Fibroblast of skin of right biceps (primary cell): ENCODE measurements around the gene S100A5.

Source experiments
- DNase-seq: peaks from one replicate; pipeline ENCODE4 v3.0.0-alpha.2; 2013

S100A5 gene

DNA sequence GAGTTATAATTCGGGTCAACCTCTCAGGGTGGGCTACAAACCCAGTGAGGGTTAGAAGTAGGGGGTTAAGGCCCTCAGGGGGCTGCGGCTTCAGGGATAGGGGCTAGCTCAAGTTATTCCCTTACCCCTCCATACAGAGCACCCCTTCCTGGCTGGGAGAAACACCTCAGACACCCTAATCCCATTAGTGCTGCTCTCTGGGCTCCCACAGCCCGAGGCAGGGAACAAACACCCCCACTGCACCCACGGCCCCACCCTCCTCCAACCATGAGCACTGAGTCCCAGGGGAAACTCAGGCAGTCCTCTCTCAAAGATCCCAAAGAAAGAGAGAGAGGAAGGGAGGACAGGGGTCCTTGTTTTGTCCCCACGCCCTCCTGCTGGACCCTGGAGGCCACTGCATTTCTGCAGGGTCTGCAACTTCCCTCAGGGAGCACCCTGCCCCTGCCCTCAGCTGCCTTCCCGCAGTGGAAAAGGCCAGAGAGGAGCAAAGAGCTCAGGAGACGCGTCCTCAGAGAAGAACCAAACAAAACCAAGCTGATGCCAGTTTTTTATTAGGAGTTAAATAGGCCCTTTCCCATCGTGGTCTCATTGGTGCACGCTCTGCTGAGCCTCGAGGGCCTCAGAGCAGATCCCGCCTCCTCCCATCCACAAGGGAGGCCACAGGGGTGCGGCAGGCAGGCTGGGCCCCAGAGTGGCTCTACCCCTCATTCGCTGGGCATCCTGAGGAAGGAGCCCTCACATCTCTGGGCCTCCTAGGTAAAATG lies 6.2 kb upstream of the S100A5 start:
- DNase-seq: no peak

DNA sequence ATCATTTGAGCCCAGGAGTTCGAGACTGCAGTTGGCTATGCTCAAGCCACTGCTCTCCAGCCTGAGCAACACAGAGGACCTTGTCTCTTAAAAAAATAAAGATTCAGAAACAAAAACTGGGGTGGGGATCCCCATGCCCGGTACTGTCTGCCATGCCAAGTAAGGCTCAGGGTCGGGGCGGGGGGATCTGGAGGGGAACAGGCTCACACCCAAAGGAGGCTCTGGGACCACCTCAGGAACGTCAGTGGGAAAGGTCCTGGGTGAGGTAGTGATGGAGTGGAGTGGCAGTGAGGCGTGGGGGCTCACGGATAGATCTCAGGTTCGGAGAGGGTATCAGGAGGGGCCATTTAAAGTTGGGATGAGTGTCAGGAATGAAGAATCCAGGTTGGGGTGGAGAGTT lies 5.6 kb upstream of the S100A5 start:
- no peak for DNase-seq

DNA sequence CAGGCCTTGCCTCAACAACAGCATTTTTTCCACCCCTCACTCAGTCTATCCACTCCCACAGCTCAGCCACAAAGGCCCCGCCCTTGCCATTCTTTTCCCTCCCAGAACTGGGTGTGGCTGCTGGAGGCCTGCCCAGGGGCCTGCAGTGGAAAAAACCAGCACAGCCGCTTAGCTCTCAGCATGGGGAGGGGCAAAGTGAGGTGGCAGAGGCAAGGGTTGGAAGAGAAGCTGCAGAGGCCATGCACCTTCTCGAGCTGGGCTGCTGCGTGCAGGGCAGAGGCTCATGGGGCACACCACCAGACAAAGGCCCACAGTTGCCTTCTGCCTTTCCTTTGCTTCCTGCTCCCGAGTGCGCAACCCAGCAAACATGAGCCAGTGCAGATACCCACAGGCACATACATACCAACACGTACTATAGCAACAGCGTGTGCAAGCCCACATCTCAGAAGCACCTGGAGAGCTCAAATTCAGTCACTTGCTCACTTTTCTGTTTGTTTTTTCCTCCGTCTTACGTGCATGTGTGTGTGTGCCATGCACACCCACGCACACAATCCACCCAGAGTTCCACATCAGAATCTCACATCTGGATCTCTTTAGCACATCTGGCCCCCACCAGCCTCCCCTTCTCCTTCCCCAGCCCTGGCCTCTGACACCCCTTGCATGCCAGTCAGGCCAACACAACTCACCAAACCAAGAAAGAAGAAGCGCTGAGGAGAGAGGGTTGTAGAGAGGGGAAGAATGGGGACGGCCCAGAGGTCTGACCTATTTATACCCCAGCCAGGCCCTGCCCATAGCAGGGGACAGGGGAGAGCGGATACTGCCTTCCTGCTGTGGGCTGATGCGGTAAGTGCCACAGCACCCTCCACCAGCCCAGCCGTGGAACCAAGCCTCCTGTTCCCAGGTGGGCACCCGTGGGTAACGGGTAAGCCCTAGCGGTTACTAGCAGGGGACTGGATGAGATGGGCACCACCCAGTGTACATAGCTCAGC lies 4.6 kb upstream of the S100A5 start, which contains the start of gene S100A4:
Gene S100A4 (minus strand): TSS at position 740 of the 989 bp plus-strand sequence. CDS start 1,012 bp downstream, outside the sequence.
- peak; percentile 96 for DNase-seq

DNA sequence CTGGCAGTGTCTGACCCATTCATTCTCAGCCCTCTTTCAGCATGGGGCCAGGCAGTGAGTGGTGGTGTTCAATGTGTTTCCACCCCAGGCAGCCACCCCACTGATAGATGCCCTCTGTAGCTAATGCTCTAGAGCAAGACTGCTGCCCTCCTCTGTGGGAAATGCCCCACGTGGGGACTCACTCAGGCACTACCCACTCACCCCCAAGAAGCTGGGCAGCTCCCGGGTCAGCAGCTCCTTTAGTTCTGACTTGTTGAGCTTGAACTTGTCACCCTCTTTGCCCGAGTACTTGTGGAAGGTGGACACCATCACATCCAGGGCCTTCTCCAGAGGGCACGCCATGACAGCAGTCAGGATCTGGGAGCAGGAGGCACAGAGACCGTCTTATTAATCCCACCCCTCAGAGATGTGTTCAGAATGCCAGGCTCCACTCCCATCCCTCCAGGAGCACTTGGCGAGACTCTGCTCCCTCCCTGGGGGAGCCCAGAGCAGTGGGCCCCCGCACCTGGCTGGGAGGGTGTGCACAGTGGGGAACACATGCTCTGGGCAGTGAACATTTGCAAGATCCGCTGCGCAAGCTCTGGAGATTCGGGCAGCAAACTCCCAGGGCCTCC lies 3.8 kb upstream of the S100A5 start:
- no peak for DNase-seq

DNA sequence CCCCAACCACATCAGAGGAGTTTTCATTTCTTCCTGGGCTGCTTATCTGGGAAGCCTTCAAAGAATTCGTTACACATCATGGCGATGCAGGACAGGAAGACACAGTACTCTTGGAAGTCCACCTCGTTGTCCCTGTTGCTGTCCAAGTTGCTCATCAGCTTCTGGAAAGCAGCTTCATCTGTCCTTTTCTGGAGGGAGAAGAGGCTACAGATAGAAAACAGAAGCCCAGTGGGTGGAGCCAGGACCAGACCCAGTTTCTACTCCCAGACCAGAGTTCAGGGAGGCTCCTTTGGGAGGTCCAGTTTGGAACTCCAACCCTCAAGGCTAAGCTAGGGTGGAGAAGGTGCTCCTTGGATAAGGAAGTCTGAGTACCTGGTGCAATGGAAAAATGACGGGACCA lies 3.0 kb upstream of the S100A5 start:
- no peak for DNase-seq

DNA sequence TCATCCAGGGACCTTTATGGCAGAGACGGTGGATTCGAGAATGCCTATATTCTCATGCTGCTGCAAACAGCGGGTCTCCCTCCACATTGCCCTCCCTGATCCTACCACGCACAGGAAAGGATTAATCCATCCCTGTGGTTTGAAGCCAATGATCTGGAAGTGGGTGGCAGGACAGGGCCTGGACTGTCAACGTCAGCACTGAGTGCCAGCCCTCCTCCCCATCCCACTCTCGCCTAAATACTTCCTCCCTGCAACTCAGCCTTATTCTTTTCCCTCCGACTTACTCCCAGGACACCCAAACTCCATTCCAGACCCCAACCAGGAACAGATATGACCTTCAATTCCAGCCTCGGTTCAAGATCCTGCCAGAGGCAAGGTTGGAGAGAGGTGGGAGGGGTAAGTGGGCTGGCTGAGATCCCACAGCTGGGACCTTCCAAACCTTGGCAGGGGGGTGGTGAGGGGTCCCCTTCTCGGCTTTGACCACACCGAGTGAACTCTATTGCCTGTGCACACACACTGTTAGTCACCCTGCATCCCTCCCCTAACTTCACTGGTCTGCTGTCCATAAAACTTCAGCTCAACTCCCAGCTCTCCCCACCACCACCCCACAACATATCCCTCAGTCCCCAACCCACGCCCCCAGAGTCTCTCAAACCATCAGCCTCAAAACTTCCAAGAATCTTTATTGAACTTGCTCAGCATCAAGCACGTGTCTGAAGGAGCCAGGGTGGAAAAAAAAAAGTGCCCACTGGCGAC lies 2.4 kb upstream of the S100A5 start:
- no peak for DNase-seq

DNA sequence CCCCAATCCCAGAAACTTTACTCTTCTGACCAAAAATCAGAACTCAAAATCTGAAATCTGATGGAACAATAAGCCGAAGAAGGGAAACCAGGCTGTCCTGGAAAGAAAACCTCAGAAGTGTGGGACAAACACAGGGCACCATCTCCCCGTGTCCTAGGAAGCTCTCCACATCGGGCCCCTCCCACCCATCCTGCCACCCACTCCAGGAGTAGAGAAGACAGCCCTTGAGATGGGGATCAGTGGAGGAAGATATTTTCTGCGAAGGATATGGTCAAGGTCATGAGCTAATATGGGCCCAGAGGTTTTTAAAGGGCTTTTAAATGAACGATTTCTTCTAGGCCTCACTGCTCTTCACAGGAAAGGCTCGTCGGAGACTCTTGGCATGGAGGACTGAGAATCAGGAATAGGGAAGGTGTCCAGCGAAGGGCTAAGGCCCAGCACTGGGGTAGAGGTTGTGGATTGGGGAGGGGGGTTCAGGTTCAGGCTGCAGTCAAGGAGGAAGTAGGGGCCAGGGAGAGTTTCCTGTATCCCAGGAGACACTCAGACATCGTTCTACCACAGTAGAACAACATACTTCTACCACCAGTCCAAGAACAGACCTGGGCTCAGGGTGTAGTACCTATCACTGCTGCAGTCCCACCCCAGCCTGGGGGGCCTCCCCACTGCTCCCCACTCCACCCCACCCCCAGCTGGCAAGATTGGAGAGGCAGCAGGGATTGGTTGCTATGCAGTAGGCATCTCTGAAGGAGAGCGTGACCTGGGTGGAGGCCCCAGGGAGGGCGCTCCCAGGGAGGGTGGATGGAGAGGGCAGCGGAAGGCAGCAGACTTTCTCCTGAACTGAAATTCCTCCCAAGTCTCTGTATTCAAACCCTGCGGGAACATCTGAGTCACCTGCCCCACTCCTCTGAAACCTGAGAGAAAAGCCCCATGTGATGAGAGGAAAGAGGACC lies 1.2 kb upstream of the S100A5 start:
- no peak for DNase-seq

DNA sequence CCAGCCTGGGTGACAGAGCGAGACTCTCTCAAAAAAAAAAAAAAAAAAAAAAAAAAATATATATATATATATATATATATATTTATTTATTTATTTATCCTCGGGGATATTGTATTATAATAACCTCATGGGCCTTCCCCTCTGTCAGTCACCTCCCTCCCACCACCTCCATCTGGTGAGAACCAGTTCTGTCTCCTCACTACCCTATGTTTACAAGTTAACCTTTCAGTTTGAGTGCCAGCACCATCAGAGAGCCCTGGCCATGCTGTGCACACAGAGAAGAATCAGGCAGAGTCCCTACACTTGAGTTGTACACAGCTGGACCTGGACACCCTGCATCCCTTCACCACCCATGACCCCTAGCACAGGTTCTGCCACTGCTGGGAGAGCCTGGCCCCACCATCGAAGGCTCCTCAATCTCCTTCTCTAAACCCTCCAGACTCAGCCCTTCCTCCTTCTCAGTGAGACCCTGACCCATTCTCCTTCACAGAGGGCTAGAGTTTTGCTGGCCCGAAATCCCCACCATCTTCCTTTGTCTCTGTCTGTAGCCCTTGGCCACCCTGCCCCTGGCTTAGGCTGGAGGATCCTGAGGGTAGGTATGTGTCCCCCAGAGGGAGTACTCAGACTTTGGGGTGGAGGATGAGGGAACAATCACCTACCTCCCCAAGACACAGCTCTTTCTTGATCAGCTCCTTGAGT lies 1.2 kb downstream of the S100A5 start:
- DNase-seq: no peak

DNA sequence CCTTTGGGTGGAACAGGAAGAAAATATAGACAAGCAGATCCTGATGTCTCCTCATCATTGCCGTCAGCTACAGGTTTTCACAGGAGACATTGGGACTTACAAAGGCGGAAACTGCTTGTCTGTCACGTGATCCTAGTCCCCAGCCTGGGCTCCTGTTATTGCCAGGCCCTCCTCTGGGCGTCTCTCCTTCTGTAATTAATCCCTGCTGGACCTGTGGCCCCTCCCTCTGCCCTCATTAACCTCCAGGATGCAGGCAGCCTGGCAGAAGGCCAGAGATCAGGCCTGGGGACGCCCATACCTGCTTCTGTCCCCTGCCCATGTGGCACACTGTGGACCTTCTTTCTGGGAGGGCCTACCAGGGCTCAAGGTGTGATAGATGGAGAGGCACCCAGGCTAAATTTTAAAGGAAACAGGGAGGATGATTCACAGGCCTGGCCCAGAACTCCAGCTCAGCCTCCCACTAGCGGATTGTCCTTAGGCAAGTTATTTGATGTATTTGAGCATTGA lies 2.4 kb downstream of the S100A5 start:
- DNase-seq: peak; percentile 43

DNA sequence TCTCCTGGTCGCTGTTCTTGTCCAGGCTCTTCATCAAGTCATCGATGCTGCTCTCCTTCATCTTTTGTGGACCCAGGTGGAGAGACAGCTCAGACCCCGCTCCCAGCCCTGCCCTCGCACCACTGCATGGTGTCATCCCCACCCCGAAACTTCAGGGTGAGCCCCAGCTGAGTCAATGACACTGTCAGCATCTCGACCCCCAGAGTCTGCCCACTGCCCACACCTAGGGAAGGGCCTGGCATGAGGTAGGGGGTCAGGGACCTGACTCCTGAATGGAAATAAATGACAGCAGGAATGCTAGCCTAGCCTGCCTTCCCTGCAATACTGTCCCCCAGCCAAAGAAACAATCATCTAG lies 3.4 kb downstream of the S100A5 start:
- no peak for DNase-seq

DNA sequence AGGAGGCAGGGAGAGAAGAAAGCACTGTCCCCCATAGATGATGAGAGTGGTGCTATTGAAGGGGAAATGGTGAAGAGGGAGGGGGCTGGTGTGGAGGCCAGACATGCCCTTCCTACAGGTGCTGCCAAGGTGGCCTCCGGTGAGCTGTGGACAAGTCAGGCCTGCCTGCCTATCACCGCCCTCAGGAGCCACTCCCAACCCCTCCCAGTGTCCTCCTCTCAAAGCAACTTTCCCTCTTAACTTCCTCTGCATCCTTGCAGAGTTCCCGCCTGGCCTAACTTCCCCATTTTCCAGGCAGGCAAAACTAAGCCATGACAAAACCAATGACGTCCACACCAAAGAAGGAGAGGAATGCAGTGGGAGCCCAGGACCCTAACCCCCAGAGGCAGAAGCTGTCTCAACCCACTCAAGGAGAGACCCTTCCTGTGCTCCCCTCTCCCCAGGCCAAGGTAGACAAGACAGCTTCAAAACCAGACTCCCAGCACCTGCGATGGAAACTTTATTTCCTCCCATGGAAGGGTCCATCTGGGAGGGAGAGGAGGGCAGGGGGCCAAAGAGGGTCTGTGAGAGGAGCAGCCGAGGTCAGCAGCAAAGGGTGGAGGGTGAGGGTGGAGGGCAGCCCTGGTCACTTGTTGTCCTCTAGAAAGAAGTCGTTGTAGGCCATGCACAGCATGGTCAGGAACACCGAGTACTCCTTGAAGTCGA lies 3.9 kb downstream of the S100A5 start:
- no peak for DNase-seq

DNA sequence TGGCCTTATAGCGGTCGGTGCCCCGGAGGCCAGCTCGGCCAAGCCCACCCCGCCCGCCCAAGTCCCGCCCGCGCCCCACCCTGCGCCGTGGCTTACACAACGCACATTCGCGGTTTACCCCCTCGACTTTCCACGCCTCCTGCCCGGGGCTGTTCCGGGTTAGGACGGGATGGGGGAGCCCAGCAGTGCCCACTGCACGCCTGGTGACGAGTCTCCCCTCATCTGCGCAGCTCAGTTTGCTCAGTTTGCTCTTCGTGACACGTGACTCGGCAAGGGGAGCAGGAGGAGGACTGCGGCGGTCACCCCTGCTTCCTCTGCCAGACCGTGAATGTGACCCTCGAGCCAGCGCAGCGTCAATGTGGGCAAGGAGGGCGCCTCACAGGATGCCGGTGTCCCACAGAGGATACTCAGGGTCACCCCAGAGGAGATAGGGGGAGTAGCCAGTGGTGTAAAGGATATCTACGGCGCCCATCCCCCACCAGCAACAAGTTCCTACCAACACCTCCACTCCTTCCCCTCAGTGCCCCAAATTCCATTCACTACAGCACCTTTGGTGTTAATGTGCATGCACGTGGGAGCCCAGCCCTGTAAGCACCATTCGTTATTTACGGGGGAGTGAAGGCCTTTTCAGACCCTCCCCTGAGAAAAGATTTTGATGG lies 4.6 kb downstream of the S100A5 start:
- DNase-seq: peak; percentile 91

DNA sequence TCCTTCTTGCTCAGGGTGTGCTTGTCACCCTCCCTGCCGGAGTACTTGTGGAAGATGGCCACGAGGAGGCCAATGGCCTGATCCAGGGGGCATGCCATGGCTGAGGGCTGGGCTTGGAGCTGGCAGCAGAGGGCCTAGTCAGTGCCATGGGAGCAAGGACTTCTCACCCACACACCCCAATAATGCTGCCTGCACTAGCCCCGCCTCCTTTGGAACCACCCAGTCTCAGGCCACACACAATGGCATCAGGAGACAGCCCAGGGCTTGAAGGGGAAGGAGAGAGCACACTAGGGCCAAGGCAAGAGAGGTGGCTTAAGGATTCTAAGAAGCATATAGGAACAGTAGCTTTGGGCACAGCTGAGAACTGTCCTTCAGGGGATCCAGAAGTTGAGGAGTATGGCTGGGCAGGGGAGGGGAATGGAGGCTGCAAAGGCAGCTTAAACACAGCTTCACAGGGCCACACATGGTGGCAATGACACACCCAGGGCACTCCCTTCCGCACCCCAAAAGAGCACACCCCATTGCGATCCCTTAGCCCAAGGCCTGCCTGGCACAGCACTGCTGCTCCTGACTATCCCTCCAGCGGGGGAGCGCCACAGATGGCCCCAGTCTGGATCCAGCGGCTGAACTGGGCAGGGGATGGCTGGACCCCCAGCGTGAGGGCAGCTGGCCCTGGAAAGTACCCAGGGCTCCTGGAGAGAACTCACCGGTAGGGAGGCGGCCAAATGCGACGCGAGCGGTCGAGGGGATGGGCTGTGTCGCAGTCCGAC lies 5.3 kb downstream of the S100A5 start, which contains the start of gene S100A6:
Gene S100A6 (minus strand): TSS at position 750 of the 770 bp plus-strand sequence. CDS start 652 bp downstream, at position 98.
- peak; percentile 37 for DNase-seq

DNA sequence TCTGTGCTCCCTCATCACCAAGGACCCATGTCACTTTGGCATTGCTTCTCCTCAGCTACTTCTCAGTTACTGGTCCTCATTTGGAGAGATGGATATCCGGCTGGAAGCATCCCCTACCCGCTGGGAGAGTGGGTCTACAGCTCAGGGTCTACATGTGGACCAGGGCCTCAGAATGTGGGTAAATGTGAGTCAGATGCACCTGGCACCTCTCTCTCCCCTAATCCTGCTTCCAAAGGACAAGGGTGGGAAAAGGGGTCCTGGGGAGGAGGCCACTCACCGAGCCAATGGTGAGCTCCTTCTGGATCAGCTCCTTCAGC lies 5.9 kb downstream of the S100A5 start:
- no peak for DNase-seq

DNA sequence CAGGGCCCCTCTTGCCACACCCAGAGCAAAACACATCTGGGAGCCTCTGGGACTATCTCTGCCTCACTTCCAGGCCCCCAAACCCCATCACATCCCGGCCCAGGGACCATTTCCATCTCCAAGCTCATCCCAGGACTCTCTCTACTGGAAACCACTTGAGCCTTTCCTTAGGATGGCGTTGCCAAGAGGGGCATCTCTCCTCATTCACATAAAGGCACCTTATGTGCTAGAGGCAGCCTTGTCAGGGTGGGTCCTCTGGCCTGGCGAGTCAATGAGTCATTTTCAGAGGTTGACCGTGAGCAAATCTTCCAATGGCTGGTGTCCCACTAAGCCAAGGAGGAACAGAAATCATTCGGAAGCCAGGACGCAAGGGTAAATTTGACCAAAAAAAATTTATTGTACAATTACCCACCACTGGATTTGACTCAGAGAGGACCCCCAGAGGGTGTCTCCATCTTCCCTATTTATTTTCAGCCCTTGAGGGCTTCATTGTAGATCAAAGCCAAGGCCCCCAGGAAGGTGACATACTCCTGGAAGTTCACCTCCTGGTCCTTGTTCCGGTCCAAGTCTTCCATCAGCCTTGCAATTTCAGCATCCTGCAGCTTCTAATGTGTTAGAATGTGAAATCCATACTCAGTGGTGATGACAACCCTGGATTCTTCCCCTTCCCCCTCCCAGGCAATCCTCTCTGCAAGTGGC lies 6.4 kb downstream of the S100A5 start:
- DNase-seq: peak; percentile 52

DNA sequence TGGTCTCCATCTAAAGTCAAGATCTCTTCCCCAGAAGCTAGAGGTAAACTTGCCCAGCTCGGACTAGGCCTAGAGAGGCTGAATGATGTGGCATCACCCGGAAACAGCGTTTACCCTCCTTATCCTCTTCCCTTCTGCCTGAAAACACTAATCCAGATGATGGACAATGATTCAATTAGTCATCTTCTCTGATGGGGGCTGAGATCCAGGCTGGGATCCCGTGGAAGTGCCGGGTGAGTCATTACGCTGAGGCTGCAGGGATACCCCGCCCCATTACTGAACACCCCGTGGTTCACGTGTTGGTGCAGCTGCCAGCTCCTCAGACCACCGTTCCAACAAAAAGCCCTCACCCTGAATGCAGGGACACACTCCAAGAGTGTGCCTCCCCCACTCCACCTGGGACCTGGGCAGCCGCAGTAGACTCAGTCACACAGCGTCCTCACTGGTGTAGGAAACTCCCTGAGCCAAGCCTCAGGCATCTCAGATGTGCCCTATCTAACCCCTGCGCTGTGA lies 7.0 kb downstream of the S100A5 start:
- DNase-seq: peak; percentile 96

DNA sequence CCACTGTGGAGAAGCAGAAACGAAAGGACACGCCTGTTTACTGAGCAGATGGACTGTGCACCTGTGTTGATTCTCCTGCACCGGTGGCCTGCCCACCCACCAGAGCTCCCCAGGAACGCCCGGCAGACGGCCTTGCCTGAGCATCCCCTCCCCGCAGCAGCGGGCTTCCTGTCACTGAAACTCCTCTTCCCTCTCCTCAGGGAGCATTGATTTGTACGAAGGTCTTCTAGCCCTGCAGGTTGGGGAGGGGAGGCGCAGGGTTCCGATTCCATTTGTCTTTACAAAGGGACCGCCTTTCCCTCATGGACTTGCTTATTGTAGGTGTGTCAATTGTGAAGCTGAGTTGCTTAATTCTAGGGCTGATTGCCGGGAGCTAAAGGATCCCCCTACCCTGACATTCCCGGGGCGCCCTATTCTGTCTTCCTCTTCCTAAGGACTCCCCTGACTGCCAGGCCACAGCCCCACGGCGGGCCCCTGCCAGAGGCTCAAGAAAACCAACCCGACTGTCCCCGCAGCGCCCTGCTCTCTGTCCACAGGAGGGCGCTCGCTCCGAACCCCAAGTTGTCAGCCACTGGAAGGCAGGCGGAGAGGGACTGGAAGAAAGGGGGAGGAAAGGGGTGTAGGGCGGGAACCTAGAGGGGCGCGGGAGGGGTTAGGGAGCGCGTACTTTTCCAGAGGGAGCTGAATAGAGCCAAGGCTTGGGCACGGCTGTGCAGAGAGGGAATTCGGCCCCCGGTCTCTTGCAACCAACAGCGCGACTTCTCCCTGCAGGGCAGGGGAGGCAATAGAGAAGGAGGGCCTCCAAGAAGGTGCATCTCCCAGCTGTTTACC lies 7.8 kb downstream of the S100A5 start:
- DNase-seq: peak; percentile 90
